Lung (tissue), 12 donors: Measurements from ENCODE around the gene SIGLEC8. TPM values are rescaled to one million over a fixed set of nuclear protein-coding genes. Genes with fewer than 3 reads are reported as not detected.
A peak's percentile ranks its signal among the peaks of the same experiment; 100 is the strongest.
"Not testable (repeated sequence)": the region's sequence is repeated elsewhere in the genome, so short reads cannot be mapped to it uniquely, and the experiment has no call there.

Source experiments
- ATAC-seq: fragments of 200-7000 bp; cut with Tn5 transposase; one replicate; pipeline ENCODE4 v1.9.1; 2020; ENCODE audit warnings: moderate number of reproducible peaks; ENCODE audit not compliant: insufficient read depth, low FRiP score
- DNase-seq, 3 donors: peaks; one replicate each; pipeline ENCODE4 v3.0.0-alpha.2; 2013 to 2017
- H3K27ac ChIP-seq, 2 donors: one replicate each; pipeline ENCODE4 v1.5.1; 2013; ENCODE audit warnings: mild to moderate bottlenecking in 2 of 2, moderate library complexity in 2 of 2, control low read depth in 1 of 2, inconsistent platforms in 1 of 2, low read depth in 1 of 2, low read length in 1 of 2
- H3K27me3 ChIP-seq, 3 donors: one replicate each; pipeline ENCODE4 v1.5.1; 2013; ENCODE audit warnings: low read length in 2 of 3; ENCODE audit not compliant: control insufficient read depth in 3 of 3, insufficient read depth in 3 of 3
- H3K36me3 ChIP-seq, 4 donors: one replicate each; pipeline ENCODE4 v1.5.1; 2013; ENCODE audit warnings: low read length in 4 of 4, mild to moderate bottlenecking in 1 of 4, moderate library complexity in 1 of 4; ENCODE audit not compliant: control insufficient read depth in 4 of 4, insufficient read depth in 4 of 4
- H3K4me1 ChIP-seq, 5 donors: one replicate each; pipeline ENCODE4 v1.5.1; 2013; ENCODE audit warnings: low read length in 5 of 5, mild to moderate bottlenecking in 2 of 5, moderate library complexity in 1 of 5; ENCODE audit not compliant: control insufficient read depth in 5 of 5, insufficient read depth in 5 of 5
- H3K4me3 ChIP-seq: one replicate; pipeline ENCODE4 v1.5.1; 2013; ENCODE audit warnings: mild to moderate bottlenecking, control low read depth, moderate library complexity
- H3K9ac ChIP-seq, 2 donors: one replicate each; pipeline ENCODE4 v1.5.1; 2013; ENCODE audit warnings: low read length in 2 of 2, control low read depth in 1 of 2; ENCODE audit not compliant: insufficient read depth in 1 of 2
- H3K9me3 ChIP-seq, 4 donors: one replicate each; pipeline ENCODE4 v1.5.1; 2013; ENCODE audit warnings: low read length in 3 of 4, mild to moderate bottlenecking in 1 of 4, moderate library complexity in 1 of 4; ENCODE audit not compliant: control insufficient read depth in 4 of 4, insufficient read depth in 3 of 4
- CTCF ChIP-seq: IDR thresholded peaks from 2 replicates; pipeline ENCODE4 v1.5.1; 2012; ENCODE audit warnings: mild to moderate bottlenecking; ENCODE audit errors: control extremely low read depth, extremely low read depth
- WGBS, 2 donors: extraction: QIAGEN DNeasy Blood & Tissue Kit; methylation state at CpG; one replicate each; pipeline ENCODE4 v1.1.7; 2013; 5-methylcytosine and 5-hydroxymethylcytosine counted together
- polyA plus RNA-seq, 2 donors: library from polyadenylated mRNA; stranded (reverse); fragments of 200-250 nt; gene quantifications; one replicate each; pipeline ENCODE4 v1.2.1, GENCODE V29; 2013
- total RNA-seq, 2 donors: library from RNA; depleted of rRNA in 1 of 2; stranded (reverse); fragments of >200 nt in 1 of 2; gene quantifications; one replicate each; pipeline ENCODE4 v1.2.1, GENCODE V29; 2014 to 2021
- donor health status: control.
- donor health status: control.
- donor health status: Bipolar disorder and iron deficiency.
- donor health status: healthy.
- donor health status: DM: yes; HTN: yes; CAD: no.

SIGLEC8 gene
- total and polyA plus RNA-seq, 4 donors, result 0.22 to 0.77 (median 0.31) TPM

DNA sequence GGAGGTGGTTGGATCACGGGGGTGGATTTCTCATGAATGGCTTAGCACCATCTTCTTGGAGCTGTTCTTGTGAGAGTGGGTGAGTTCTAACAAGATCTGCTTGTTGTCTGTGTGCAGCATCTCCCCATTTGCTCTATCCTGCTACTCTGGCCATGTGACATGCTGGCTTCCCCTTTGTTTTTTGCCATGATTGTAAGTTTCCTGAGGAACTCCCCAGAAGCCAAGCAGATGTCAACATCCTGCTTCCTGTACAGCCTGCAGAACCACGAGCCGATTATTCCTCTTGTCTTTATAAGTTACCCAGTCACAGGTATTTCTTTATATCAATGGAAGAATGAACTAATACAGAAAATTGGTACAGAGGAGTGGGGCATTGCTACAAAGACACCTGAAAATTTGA, 45.6 kb upstream of the SIGLEC8 start:
- Histone ChIP-seq H3K27ac (no peak overlapping the region), H3K27me3 (no peaks in the 10 kb centered on the region), H3K4me3 (no peak overlapping the region), H3K9ac (no peak overlapping the region), H3K36me3 (no peaks in the 10 kb centered on the region), H3K4me1 (no peaks in the 10 kb centered on the region), H3K9me3 (peaks cover 0 to 7% (median 0%) of the 10 kb centered on the region in 4 donors)
- 31 to 44% methylated on average over 3 of the region's 3 CpGs for WGBS, 2 donors
- no peak for DNase-seq
- TF ChIP-seq CTCF, result no peak
- ATAC-seq, result no peak

- peaks cover 0 to 7% (median 0%) of the 10 kb centered on the region in 4 donors for H3K9me3 ChIP-seq
- no peak overlapping the region for H3K27ac ChIP-seq
- 27 to 59% methylated on average over 5 of the region's 5 CpGs for WGBS, 2 donors
- H3K27me3 ChIP-seq, result no peaks in the 10 kb centered on the region
- H3K4me3 ChIP-seq, result no peak overlapping the region
- DNase-seq (no peak), ATAC-seq (no peak)
- TF ChIP-seq CTCF, result no peak
- H3K36me3 ChIP-seq, result no peaks in the 10 kb centered on the region
- H3K9ac ChIP-seq, result no peak overlapping the region
- no peaks in the 10 kb centered on the region for H3K4me1 ChIP-seq
These were observed 45.1 kb upstream of the SIGLEC8 start for GRCh38 chr19:51503286-51503817.

- H3K27me3 ChIP-seq, result no peaks in the 10 kb centered on the region
- H3K4me1 ChIP-seq, result no peaks in the 10 kb centered on the region
- peak in 1 of 3 donors; percentile 4 for DNase-seq
- H3K36me3 ChIP-seq, result no peaks in the 10 kb centered on the region
- TF ChIP-seq CTCF, result no peak
- H3K9me3 ChIP-seq, result peaks cover 0 to 7% (median 0%) of the 10 kb centered on the region in 4 donors
- no peak within 1 kb of the TSS for H3K4me3 ChIP-seq
- no peak within 1 kb of the TSS for H3K9ac ChIP-seq
- WGBS, 2 donors, result 37 to 48% methylated on average over 12 of the region's 12 CpGs
- peak; percentile 20 for ATAC-seq
- H3K27ac ChIP-seq, result no peak within 1 kb of the TSS
These were observed 43.5 kb upstream of the SIGLEC8 start, which contains the start of gene SIGLEC12 for GRCh38 chr19:51501594-51502263. Gene SIGLEC12, minus strand, starts transcription at chr19:51501800. Its CDS starts 67 bp downstream, at chr19:51501733.

GRCh38 chr19:51500931-51501330, 42.7 kb upstream of the SIGLEC8 start:
- not testable (repeated sequence) for H3K4me3 ChIP-seq, H3K27me3 ChIP-seq, DNase-seq, H3K9me3 ChIP-seq, H3K27ac ChIP-seq, H3K4me1 ChIP-seq, H3K9ac ChIP-seq, H3K36me3 ChIP-seq, ATAC-seq
- 45 to 52% methylated on average over 4 to 8 of the region's 8 CpGs for WGBS, 2 donors
